HG03175 (cell line): ENCODE results near the gene ANK3.

ENCODE experiments used
- ATAC-seq: cut with Tn5 transposase; IDR thresholded peaks from one replicate; pipeline ENCODE4 v1.9.1; 2021; ENCODE audit warnings: mild to moderate bottlenecking, moderate library complexity; ENCODE audit not compliant: unreplicated experiment

The ANK3 gene

DNA sequence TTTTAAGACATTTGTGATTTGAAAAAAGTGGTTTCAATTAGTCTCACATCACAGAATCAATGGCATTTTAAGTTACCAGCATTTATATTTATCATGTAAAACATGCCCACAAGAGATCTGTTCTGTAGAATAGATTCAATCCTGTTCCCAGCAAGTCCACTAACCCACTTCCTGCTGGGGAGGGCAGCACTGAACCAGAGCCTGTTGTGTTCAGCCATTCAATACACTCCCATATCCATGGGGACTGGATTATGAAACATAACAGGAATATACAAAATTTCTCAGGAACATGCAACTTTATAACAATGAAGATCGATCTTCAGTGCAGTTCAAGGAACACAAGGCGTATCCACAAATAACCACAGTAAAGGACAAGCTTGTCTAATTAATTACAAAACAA is 24.4 kb upstream of the ANK3 start:
- no peak for ATAC-seq

DNA sequence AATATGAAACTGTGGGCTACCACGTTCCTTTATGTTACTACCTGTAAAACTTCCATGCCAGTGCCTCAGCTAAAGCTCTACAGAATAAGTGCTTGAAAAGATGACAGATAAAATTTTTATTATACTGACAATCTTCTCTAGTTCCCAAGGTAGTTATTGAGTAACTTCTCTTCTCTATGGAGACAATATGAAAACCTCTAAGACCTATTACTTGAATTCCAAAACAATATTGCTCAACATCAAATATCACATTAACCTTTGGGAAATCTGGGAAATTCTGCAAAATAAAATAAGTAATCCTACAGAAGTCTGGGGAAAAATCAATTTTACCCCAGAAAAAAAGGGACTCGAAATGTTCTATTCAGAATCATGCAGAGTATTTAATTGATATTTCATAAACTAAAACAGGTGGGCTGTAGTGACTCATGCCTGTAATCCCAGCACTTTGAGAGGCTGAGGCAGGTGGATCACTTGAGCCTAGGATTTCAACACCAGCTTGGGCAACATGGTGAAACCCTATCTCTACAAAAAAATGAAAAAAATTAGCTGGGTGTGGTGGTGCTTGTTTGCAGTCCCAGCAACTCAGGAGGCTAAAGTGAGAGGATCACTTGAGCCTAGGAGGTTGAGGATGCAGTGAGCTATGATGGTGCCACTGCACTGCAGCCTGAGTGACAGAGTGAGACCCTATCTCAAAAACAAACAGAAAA is 23.8 kb upstream of the ANK3 start:
- ATAC-seq, result no peak

DNA sequence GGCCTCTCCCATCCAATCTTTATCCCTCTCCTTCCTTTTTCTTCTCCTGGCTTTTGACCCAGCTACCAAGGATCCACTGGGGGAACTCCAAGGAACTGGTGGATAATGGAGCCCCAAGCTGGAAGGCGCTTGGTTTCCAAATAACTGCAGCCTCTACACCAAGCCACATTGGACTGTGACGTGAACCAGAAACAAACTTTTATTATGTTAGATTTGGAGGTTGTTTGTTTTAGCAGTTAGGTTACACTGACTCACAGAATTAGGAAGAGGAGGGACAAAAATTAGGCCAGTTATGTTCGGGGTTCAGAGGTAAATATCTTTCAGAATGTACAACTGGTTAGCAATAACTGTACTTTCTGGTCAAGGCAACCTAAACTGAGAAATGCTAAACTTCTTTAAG is 21.3 kb upstream of the ANK3 start:
- no peak for ATAC-seq

DNA sequence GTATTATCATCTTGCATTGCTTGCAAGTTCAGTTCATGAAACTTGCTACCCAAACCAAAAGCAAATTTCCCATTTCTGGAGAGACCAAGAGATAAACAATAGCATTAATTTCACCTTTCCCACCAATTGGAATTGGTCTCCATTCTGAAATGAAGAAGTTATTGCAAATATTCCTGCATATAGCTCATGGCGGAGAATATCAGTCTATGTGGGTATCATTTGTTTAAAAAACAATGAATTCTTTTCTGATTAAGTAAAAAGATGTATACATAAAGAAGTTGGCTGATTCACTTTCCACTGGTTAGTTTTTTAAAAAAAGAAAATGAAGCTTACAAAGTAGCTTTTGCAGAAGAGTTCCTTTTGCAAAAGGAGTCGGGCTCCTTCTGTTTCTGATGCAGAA is 19.5 kb upstream of the ANK3 start:
- ATAC-seq, result no peak

DNA sequence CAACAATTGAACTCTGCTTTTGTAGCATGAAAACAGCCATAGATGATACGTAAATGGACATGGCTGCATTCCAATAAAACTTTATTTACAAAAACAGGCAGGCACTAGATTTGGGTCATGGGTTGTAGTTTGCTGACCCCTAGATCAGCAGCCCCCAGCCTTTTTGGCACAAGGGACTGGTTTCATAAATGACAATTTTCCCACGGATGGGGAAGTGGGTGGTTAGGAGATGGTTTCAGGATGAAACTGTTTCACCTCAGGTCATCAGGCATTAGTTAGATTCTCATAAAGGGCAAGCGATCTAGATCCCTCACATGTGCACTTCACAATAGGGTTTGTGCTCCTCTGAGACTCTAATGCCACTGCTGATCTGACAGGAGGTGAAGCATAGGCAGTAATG is 16.5 kb upstream of the ANK3 start:
- ATAC-seq, result no peak

DNA sequence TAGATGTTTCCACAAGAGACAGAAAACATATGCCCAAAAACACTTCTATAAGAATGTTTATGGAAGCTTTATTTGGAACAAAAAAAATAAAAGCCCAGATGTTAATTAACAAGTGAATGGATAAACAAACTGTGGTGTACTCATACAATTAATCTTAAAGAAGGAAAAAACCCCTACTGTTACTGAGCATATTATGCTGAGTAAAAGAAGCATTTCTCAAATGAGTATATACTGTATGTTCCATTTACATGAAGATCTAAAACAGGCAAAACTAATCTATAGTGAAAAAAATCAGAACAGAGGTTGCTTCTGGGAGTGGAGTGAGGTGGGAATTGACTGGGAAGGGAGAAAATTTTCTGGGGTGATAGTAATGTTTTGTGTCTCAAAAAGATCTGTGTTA is 15.5 kb upstream of the ANK3 start:
- no peak for ATAC-seq

DNA sequence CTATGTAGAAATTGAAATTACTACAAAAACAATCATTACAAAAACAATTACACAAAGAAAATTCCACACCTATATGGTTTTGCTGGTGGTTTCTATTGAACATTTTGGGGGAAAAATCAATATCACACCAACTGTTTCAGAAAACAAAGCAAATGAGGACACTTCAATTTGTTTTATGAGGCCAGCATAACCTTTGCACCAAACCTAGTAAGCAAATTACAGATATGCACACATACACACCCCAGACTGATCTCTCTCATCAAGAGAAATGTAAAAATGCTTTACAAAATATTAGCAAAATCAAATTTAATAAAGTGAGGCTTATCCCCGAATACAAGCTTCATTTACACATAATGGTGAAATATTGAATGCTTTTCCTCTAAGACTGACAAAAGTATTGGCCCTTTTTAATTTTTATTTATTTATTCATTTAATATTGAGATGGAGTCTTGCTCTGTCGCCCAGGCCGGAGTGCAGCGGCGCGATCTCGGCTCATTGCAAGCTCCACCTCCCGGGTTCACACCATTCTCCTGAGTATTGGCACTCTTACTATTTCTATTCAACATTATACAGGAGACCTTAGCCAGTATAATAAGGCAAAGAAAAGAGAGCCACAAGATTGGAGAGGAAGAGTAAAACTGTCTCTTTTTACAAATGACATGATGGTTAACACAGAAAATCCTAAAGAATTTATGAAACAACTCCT is 13.6 kb upstream of the ANK3 start:
- no peak for ATAC-seq

DNA sequence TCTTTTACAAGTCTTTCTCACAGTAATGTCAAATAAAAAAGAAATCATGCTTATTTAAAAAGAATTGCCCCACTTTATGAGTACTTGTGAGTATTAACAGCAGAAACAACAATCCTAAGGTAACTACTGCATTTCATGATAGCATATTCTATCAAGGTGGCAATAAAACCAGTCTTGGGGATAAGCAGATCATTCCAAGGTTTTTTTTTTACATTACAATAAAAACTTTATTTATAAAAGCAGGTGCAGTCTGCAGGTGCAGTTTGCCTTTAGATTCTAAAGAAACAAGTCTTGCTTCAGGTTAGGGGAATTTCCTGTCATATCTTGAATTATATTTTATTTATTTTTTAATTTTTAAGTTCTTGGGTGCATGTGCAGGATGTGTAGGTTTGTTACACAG is 10.7 kb upstream of the ANK3 start:
- ATAC-seq, result no peak

DNA sequence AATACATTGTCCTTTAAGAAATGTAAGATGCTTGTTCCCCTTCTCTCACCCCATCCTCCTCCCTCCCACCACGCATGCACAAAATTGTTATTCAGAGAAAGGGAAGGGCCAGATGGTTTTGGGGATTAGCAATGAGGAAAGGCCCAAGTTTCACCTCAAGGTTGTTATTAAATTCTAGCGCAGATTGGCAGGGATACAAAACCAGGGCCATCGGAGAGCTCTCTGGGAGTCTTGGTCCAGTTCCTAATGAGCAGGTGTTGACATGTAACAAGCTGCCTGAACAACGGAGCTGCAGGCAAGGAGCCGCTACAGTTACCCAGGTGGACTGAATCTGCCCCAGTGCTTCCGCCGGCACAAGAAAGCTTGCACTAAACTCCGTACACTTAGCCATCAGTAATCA is 9.7 kb upstream of the ANK3 start:
- ATAC-seq, result no peak

DNA sequence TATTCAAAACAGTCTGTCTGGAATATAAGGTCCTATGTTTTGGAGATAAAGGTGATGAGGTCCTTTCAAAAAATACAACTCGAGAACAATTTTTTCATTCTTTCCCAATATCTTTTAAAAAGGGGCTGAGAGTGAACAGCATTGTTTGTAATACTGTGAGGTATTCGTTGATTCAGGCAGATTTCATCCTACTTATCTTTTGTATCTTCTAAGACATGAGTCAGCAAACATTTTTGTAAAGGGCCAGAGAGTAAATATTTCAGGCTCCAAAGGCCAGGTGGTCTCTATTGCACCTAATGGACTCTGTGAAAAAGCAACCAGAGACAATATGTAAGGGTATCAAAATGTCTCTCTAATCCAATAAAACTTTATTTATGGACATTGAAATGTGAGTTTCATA is 8.1 kb upstream of the ANK3 start:
- ATAC-seq, result no peak

DNA sequence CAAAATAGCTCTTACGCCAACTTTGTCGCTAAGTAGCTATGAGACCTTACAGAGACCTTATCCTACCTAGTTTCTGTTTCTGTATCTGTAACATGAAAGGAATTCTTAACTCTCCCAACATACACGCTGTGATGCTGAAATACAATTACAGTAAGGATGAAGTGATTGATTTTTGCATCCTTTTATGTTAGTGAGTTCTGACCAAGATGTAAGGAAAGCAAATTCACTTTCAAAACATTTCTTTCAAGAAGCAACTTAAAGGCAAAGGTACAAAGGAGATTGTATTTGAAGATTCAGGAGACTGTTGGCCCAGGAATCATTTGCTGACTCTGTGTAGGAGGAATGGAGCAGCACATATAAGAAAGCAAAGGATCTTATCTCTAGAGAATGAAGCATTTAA is 7.1 kb upstream of the ANK3 start:
- no peak for ATAC-seq

DNA sequence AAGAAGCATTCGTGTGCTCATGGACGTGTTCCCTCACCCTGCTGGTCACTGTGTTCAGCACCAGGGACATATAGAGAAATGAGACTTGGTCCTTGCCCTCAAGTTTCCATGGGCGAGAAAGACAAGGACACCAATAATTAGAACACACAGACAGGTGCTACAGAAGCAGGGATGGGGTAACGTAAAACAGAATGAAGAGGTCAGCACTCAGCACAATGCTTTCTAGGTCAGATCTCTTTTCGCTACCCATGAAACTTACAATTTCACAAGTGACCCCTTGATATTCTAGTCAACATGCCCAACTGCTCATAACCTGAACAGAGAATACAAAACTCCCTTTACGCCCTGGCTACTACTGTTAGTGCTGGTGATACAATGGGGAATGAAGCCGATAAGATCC is 6.0 kb upstream of the ANK3 start:
- ATAC-seq, result no peak

DNA sequence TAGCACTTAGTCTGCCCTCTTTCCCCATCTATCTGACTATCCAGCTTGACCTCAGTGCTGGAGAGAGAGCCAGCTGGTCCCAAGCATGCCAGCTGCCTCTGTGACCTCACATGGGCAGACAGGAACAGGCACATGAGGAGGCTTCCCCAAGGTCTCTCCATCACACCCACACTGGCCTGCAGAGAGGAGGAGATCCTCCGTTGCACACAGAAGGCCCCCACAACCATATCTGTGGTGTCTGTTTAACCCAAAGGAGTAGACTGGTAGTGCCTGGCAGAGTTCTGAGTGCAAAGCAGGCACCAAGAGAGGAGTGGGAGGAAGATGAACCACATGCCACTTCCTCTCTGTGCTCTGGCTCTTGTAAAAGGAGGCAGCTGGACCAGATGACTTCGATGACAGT is 4.8 kb upstream of the ANK3 start:
- no peak for ATAC-seq

DNA sequence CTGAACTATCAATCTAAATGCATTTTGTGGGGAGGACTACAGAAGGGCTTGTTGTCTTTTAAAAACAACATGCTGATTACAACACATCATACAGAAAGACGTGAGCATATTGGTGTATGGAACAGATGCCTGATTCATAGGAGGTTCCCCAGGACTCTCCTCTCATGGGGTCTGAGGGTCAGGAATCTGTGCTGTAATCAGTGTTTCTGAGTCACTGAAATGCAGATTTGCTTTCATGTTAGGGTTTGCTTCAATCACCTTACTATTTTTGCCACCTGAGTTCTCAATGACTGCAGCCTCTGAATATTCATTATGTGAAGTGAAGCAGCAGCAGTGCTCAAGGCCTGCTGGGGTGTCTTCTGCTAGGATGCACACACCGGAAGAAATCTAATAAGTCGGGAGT is 550 bp upstream of the ANK3 start:
- no peak for ATAC-seq

DNA sequence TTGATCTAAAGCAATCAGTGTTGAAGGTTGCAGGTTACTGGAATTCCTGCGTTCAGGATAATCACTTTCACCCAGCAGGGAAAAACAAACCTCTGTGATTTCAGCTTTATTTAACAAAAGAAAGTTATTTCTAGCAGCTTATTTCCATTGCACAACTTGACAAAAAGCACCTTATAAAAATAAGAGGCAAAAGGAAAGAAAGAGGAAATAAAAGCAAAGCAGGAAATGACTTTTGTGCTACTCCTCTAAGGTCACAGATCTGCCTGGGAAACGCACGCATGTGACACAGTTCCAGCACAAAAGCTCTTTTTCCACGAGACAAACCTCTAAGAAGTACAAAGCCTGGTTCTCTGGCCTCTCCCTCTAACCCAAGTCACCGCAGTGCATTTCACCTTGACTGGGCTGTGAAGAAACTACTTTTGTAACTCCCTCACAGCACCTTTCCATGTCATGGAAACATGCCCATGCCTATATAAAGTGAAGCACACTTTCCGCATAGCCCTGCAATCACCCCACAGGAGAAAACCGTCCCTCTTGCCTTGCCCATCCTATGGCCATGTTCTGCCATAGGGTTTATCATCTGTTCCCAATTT is 870 bp downstream of the ANK3 start:
- no peak for ATAC-seq

DNA sequence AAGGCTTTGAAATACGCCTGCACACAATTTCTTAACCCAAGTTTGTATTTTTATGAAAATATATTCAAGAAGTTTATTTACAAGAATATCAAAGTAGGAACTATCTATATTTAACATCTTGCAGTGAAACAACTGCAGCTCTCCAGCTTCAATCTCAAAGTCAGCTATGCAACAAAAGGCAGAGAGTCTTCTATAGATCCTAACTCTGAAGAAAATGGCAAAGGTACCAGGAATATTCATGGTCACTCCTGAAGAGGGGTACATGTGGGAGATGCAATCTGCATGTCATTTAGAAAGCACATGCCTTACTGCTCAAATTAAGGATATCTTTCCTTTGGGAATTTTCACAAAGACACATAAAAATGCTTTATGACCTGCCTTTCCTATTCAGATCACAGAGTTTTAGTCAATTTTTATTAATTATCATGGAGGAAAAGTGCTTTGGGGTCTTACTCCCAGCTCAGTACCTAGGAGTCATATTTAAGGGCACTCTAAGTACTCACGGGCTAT is 1.5 kb downstream of the ANK3 start:
- ATAC-seq, result no peak

DNA sequence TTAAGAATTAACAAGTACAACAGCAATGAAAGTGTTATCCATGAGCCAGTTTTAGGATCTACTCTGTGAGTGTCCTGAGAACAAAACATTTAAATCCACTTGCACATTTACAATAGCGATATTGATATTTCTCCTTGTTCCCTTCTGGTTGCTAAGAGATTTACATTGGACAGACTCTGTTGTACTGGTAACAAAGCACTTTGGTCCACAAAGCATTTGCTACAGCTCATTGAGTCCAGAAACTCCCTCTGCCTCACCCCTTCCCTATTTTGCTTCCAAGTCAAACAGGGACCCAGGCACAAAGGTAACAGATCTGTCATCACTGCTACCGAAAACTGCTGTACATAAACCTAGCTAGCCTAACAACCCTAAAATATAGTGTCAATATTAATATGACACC is 2.1 kb downstream of the ANK3 start:
- ATAC-seq, result no peak

DNA sequence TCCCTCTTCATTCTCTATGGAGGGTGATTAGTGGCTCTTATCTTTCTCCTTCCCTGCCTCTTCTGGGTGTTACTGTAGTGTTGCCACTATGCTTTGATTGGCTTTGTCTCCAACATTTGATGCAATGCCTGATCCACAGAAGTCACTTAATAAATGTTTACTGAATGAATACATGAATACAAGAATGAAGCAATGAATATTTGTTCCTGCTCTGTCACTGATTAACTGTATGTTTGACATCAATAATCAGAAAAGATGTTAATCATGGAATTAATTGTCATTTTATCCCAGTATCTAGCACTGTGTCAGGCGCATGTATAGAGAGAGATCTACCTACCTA is 4.3 kb downstream of the ANK3 start:
- ATAC-seq, result no peak

DNA sequence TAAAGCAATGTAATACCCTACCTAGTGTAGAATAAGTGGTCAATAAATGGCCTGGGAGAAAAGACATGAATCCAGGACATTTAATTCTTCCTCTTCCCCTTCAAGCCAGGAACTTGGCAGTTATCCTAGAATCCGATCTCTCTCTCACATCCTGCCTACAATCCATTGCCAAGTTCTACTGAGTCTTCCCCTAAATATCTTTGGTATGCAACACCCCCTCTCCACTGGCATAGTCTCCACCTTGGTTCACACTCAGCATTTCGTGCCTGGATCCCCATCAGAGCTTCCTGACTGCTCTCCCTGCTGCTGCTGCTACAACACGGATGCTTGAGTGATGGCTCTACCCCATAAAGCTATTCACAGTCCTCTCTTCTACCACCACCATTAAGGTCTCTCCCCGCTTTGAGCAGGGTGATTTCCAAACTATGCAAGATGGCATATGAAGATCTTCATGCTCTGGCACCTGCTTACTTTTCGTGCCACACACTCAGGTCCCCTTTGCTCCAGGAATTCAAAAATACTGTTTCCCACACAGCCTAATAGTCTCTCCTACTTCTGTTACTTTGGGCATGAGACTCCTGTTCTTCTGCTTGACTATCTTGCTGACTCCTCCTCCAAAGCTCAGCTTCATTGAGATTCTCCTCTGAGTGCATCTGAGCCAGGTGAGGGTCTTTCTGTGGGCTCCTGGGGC is 4.8 kb downstream of the ANK3 start:
- ATAC-seq, result no peak

DNA sequence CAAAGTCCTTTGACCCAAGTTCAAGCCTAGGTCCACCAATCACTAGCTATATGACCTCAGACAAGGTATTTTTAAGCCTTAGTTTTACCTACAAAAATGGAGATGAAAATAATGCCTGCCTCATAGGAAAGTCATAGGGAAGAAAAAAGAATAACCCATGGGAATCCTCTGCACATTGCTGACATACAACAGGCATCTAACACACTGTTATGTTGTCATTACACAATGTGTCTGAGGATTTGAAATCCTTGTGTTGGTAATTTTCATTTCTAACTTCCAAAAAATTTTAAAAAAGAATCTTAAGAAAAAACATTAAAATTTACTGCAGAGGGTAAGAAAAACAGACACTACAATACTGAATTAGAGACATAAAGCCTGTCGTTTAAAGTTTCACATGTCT is 5.7 kb downstream of the ANK3 start:
- ATAC-seq, result no peak

DNA sequence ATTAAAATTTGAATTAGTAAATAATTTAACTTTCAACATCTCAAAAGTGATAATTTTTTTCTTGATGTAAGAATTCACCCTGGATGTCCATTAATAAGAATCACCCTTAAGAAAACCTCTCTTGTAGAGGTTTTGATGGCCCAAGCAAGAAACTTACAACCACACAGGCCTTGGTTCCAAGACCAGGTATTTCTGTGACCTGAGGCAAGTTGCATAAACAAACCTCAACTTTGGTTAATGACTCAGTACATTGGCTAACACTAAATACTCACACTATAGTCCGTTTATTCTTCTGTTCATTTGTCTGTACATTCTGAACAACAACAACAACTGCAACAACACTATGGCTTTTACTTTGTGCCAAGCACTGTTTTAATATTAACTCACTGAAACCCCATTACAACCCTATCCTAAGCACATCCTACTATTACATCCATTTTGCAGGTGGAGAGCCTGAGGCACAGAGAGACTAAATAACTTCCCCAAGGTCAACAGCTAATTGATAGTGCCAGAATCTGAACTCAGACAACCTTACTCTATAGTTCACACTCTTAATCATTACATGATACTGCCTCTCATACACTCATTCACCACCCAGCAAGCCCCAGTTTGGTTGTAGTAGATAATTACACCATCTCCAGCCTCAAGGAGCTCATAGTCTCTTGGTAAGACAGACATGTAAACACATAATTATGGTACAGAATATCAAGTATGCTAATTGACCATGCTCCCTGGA is 6.6 kb downstream of the ANK3 start:
- ATAC-seq, result no peak
